ENCODE data around the gene LLGL2. TPM values are rescaled to one million over a fixed set of nuclear protein-coding genes. Genes with fewer than 3 reads are reported as not detected.

The LLGL2 gene
- total RNA-seq, 4 donors from 2014 or later: 57.3 to 96.0 (median 79.6) TPM

DNA sequence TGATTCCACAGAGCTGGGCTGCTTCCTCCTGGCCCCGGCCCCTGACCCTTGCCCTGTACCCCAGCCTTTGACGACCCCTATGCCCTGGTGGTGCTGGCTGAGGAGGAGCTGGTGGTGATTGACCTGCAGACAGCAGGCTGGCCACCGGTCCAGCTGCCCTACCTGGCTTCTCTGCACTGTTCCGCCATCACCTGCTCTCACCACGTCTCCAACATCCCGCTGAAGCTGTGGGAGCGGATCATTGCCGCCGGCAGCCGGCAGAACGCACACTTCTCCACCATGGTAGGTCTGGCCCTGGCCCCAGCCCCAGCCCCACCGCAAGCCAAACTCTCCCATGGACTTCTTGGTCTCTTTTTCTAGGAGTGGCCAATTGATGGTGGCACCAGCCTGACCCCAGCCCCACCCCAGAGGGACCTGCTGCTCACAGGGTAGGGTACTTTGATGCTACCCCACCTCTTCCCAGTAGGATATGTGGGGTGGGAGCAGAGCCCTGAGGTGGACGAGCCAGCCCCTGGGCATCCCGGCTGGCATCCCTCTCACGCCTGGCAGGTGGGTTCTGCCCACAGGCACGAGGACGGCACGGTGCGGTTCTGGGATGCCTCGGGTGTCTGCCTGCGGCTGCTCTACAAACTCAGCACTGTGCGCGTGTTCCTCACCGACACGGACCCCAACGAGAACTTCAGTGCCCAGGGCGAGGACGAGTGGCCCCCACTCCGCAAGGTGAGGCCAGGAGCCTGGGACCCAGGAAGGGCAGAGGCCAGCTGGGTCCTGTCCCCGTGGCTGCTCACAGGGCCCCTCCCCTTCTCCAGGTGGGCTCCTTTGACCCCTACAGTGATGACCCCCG, 43.1 kb downstream of the LLGL2 start:
- no peak for DNase-seq (ENCODE audit: low spot score in 2 of 2)
- 92 to 93% methylated on average over 23 to 26 of the region's 31 CpGs for WGBS, 2 donors
- intact Hi-C loops (cut with DNase I; ENCODE audit: low total_unique reads): no loop called here
- H3K4me3 ChIP-seq (ENCODE audit: low read depth, poor library complexity, severe bottlenecking): no peak overlapping the region
- no peak for TF ChIP-seq CTCF (IDR thresholded peaks at IDR 0.05)
- no peak for TF ChIP-seq POLR2A (IDR thresholded peaks at IDR 0.05)

GRCh38 chr17:75570034-75570676, 44.7 kb downstream of the LLGL2 start:
- no peak for DNase-seq (ENCODE audit: low spot score in 2 of 2)
- intact Hi-C loops (cut with DNase I; ENCODE audit: low total_unique reads): no loop called here
- WGBS, 2 donors: 93 to 94% methylated on average over 24 of the region's 35 CpGs
- TF ChIP-seq POLR2A (IDR thresholded peaks at IDR 0.05) (no peak), CTCF (IDR thresholded peaks at IDR 0.05) (no peak)
- H3K4me3 ChIP-seq (ENCODE audit: low read depth, poor library complexity, severe bottlenecking): no peak overlapping the region

DNA sequence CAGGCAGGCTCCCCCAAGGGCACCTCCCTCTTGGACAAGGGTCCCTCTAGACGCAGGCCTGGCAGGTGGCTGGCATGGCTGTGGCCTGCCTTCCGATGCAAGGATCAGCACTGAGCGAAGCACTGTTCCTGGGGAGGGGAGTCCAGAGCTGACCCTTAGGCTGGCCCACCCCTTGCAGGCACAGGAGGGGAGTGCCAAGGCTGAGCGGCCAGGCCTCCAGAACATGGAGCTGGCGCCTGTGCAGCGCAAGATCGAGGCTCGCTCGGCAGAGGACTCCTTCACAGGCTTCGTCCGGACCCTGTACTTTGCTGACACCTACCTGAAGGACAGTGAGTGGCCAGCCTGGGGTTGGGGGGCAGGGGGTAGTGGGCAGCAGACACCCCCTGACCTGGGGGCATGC, 45.3 kb downstream of the LLGL2 start:
- DNase-seq (ENCODE audit: low spot score in 2 of 2): no peak

GRCh38 chr17:75571197-75571884, 45.8 kb downstream of the LLGL2 start:
- intact Hi-C loops (cut with DNase I; ENCODE audit: low total_unique reads): no loop called here
- H3K4me3 ChIP-seq (ENCODE audit: low read depth, poor library complexity, severe bottlenecking): no peak overlapping the region
- DNase-seq (ENCODE audit: low spot score in 2 of 2): no peak
- whole genome bisulfite sequencing, 2 donors: 81 to 86% methylated on average over 14 to 15 of the region's 15 CpGs
- TF ChIP-seq POLR2A (IDR thresholded peaks at IDR 0.05) (no peak), CTCF (IDR thresholded peaks at IDR 0.05) (no peak)

More for the DNA sequence above, 45.3 kb downstream of the LLGL2 start:
- 94 to 100% methylated on average over 2 to 3 of the region's 11 CpGs for WGBS, 2 donors
- TF ChIP-seq POLR2A (IDR thresholded peaks at IDR 0.05) (no peak), CTCF (IDR thresholded peaks at IDR 0.05) (no peak)
- intact Hi-C loops (cut with DNase I; ENCODE audit: low total_unique reads): no loop called here
- no peak overlapping the region for H3K4me3 ChIP-seq (ENCODE audit: low read depth, poor library complexity, severe bottlenecking)

DNA sequence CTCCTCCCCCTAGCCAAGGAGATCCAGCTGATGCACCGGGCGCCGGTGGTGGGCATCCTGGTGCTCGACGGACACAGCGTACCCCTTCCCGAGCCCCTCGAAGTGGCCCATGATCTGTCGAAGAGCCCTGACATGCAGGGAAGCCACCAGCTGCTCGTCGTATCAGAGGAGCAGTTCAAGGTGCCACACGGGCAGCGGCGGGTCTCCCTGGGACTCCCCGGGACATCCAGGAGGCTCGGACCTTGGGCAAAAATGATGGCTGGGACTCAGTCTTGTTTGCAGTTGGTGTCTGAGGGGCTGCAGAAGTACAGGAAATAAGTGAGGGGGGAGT, 46.4 kb downstream of the LLGL2 start:
- TF ChIP-seq CTCF (IDR thresholded peaks at IDR 0.05) (no peak), POLR2A (IDR thresholded peaks at IDR 0.05) (no peak)
- intact Hi-C loops (cut with DNase I; ENCODE audit: low total_unique reads): no loop called here
- no peak overlapping the region for H3K4me3 ChIP-seq (ENCODE audit: low read depth, poor library complexity, severe bottlenecking)
- WGBS, 2 donors: 98% methylated on average over 8 to 16 of the region's 16 CpGs
- DNase-seq (ENCODE audit: low spot score in 2 of 2): no peak
